Peyer's patch (tissue), 4 donors: ENCODE results near the gene ITPR1.

ENCODE experiments used
- POLR2A ChIP-seq, 2 donors: fragments of 450-650 bp; IDR thresholded peaks; one replicate each; pipeline ENCODE4 v1.5.1; 2017; ENCODE audit warnings: antibody characterized with exemption in 2 of 2, mild to moderate bottlenecking in 2 of 2, moderate library complexity in 2 of 2
- TF ChIP-seq, protein P1 (sequence below), 6 experiments: fragments of 450-650 bp in 4 of 6; fragments of 200-600 bp in 2 of 6; sonication (generic) in 1 of 6; IDR thresholded peaks; one replicate each; pipeline ENCODE4 v1.5.1; 2017 to 2019; ENCODE audit warnings: antibody characterized with exemption in 6 of 6, mild to moderate bottlenecking in 3 of 6, moderate library complexity in 1 of 6

DNA sequence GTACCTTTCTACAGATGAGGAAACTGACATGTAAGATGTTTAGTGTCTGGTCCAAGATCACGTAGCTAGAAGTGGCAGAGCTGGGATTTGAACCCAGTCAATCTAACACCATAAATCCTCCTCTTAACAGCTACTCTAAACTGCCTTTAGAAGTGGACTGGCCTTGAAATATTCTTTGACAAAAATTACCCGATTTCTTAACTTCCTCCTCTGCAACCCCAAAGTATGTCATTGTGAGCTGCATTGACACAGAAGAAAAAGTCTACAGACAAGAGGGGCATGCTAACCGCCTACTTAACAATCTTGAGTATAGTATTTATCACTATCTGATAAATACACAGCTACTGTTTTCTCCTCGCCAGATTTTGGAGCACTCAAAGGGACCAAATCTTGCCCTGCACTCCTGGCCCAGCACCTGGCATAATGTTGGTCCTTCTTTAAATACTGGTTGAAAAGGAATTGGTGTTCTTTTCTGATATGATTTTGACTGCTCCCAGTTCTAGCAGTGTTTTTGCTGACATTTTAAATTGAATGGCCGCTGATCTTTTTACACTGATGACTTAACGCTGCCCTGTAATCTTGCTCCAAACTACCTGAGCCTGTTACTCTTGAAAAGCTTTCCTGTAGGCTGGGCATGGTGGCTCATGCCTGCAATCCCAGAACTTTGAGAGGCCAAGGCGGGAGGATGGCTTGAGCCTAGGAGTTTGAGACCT lies 36.9 kb downstream of the ITPR1 start:
- TF ChIP-seq, protein P1, sequence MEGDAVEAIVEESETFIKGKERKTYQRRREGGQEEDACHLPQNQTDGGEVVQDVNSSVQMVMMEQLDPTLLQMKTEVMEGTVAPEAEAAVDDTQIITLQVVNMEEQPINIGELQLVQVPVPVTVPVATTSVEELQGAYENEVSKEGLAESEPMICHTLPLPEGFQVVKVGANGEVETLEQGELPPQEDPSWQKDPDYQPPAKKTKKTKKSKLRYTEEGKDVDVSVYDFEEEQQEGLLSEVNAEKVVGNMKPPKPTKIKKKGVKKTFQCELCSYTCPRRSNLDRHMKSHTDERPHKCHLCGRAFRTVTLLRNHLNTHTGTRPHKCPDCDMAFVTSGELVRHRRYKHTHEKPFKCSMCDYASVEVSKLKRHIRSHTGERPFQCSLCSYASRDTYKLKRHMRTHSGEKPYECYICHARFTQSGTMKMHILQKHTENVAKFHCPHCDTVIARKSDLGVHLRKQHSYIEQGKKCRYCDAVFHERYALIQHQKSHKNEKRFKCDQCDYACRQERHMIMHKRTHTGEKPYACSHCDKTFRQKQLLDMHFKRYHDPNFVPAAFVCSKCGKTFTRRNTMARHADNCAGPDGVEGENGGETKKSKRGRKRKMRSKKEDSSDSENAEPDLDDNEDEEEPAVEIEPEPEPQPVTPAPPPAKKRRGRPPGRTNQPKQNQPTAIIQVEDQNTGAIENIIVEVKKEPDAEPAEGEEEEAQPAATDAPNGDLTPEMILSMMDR (IDR thresholded peaks at IDR 0.05), result no peak
- TF ChIP-seq POLR2A (IDR thresholded peaks at IDR 0.05), result no peak
